SU-DHL-6 (cell line): ENCODE measurements around the gene C1orf198.

Experiments used
- EZH2phosphoT487 ChIP-seq: fragments of 200-600 bp; sonication (generic), shearing (Covaris generic); conservative IDR thresholded peaks from 2 replicates; pipeline ENCODE4 v1.6.1; 2018; ENCODE audit warnings: mild to moderate bottlenecking, antibody characterized with exemption, low read length, moderate library complexity, mixed read lengths
- TF ChIP-seq, protein P1 (sequence below): fragments of 200-600 bp; sonication (generic); IDR thresholded peaks from one replicate; pipeline ENCODE4 v1.5.1; 2017; ENCODE audit warnings: antibody characterized with exemption, mild to moderate bottlenecking, low read length, moderate library complexity; ENCODE audit not compliant: insufficient read depth, poor library complexity, severe bottlenecking

- TF ChIP-seq, protein P1, sequence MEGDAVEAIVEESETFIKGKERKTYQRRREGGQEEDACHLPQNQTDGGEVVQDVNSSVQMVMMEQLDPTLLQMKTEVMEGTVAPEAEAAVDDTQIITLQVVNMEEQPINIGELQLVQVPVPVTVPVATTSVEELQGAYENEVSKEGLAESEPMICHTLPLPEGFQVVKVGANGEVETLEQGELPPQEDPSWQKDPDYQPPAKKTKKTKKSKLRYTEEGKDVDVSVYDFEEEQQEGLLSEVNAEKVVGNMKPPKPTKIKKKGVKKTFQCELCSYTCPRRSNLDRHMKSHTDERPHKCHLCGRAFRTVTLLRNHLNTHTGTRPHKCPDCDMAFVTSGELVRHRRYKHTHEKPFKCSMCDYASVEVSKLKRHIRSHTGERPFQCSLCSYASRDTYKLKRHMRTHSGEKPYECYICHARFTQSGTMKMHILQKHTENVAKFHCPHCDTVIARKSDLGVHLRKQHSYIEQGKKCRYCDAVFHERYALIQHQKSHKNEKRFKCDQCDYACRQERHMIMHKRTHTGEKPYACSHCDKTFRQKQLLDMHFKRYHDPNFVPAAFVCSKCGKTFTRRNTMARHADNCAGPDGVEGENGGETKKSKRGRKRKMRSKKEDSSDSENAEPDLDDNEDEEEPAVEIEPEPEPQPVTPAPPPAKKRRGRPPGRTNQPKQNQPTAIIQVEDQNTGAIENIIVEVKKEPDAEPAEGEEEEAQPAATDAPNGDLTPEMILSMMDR, result no peak
- no peak for TF ChIP-seq EZH2phosphoT487
These were observed 43.8 kb downstream of the C1orf198 start for GRCh38 chr1:230824551-230824918.
